H1 (cell line): Measurements from ENCODE around the gene TEX55. TPM values are rescaled to one million over a fixed set of nuclear protein-coding genes. Genes with fewer than 3 reads are reported as not detected.

Source experiments
- CTCF ChIA-PET: fragments of 300-600 bp; sonication (Branson Sonifier 250); formaldehyde crosslinking; loops from one replicate; lab custom pipeline; 2021; ENCODE audit not compliant: partially characterized antibody; lab: Charles Lee
- POLR2A ChIA-PET: fragments of 300-600 bp; sonication (Branson Sonifier 250); formaldehyde crosslinking; loops from one replicate; lab custom pipeline; 2021; ENCODE audit warnings: inconsistent platforms; ENCODE audit not compliant: partially characterized antibody; lab: Charles Lee
- DNase-seq, 2 experiments: peaks; one replicate each; pipeline versions ENCODE4 v3.0.0 to v3.0.0-alpha.2; 2010 to 2022; ENCODE audit warnings: low spot score in 2 of 2, low read depth in 1 of 2, mixed read lengths in 1 of 2
- FAIRE-seq: peaks from 2 replicates; lab custom pipeline; 2011; peaks lifted over from hg19 to GRCh38; lab: Jason Lieb, UNC
- H2AFZ ChIP-seq: 2 replicates; pipeline ENCODE4 v1.8.1; 2012; ENCODE audit warnings: low read length, inconsistent platforms
- H2AK5ac ChIP-seq: 2 replicates; pipeline ENCODE4 v1.6.1; 2013; ENCODE audit warnings: low read depth, low read length
- H2BK120ac ChIP-seq: replicated peaks from 2 replicates; pipeline ENCODE3; 2013; ENCODE audit warnings: low read depth, low read length, inconsistent platforms
- H2BK12ac ChIP-seq: 2 replicates; pipeline ENCODE4 v1.6.1; 2013; ENCODE audit warnings: low read depth, low read length
- H2BK15ac ChIP-seq: 2 replicates; pipeline ENCODE4 v1.6.1; 2013; ENCODE audit warnings: low read length
- H2BK20ac ChIP-seq: 2 replicates; pipeline ENCODE4 v1.6.1; 2013; ENCODE audit warnings: low read length
- H2BK5ac ChIP-seq: 2 replicates; pipeline ENCODE4 v1.6.1; 2013; ENCODE audit warnings: low read depth, low read length
- H3K14ac ChIP-seq: 2 replicates; pipeline ENCODE4 v1.6.1; 2013; ENCODE audit warnings: inconsistent platforms; ENCODE audit not compliant: insufficient read length
- H3K18ac ChIP-seq: 2 replicates; pipeline ENCODE4 v1.6.1; 2013; ENCODE audit warnings: low read length; ENCODE audit errors: extremely low read depth
- H3K23ac ChIP-seq: 2 replicates; pipeline ENCODE4 v1.6.1; 2013; ENCODE audit warnings: inconsistent platforms; ENCODE audit not compliant: insufficient read length
- H3K23me2 ChIP-seq: 2 replicates; pipeline ENCODE4 v1.6.1; 2013; ENCODE audit warnings: low read depth, low read length
- H3K27ac ChIP-seq: 2 replicates; pipeline ENCODE4 v1.6.1; 2011; ENCODE audit warnings: low read depth, low read length, inconsistent platforms
- H3K27me3 ChIP-seq, 4 experiments: replicated peaks in 1 of 4; 1 replicate in 1 of 4; 2 replicates in 3 of 4; pipeline versions ENCODE4 v1.6.1 to v1.8.1; 2011 to 2013; ENCODE audit warnings: low read length in 3 of 4, mild to moderate bottlenecking in 3 of 4, inconsistent platforms in 2 of 4, mixed read lengths in 2 of 4, moderate library complexity in 1 of 4; ENCODE audit not compliant: control insufficient read depth in 3 of 4, insufficient read depth in 3 of 4; ENCODE audit errors: extremely low read depth in 1 of 4
- H3K36me3 ChIP-seq, 4 experiments: 2 replicates each; pipeline versions ENCODE4 v1.6.1 to v1.8.1; 2011 to 2013; ENCODE audit warnings: mild to moderate bottlenecking in 4 of 4, low read length in 3 of 4, moderate library complexity in 2 of 4, control low read depth in 1 of 4, inconsistent platforms in 1 of 4; ENCODE audit not compliant: insufficient read depth in 4 of 4, control insufficient read depth in 2 of 4
- H3K4ac ChIP-seq: replicated peaks from 2 replicates; pipeline ENCODE3; 2013; ENCODE audit warnings: low read length, low read depth, mixed read lengths, inconsistent platforms; ENCODE audit not compliant: insufficient read length
- H3K4me1 ChIP-seq, 4 experiments: replicated peaks in 1 of 4; 1 replicate in 1 of 4; 2 replicates in 3 of 4; pipeline versions ENCODE4 v1.6.1 to v1.8.1; 2011 to 2013; ENCODE audit warnings: low read length in 3 of 4, inconsistent platforms in 2 of 4, mixed read lengths in 1 of 4; ENCODE audit not compliant: insufficient read depth in 4 of 4, control insufficient read depth in 3 of 4
- H3K4me2 ChIP-seq, 2 experiments: 2 replicates each; pipeline versions ENCODE4 v1.6.1 to v1.8.1; 2011 to 2013; ENCODE audit warnings: low read depth in 2 of 2, low read length in 2 of 2, control low read depth in 1 of 2, inconsistent platforms in 1 of 2, mild to moderate bottlenecking in 1 of 2; ENCODE audit not compliant: insufficient read depth in 1 of 2
- H3K4me3 ChIP-seq, 4 experiments: fragments of 200-600, 300-600 bp in 1 of 4; sonication (generic), shearing (Covaris generic), sonication (Bioruptor Twin) in 1 of 4; 2 replicates each; pipeline versions ENCODE4 v1.5.1 to v1.8.1; 2011 to 2016; ENCODE audit warnings: low read length in 4 of 4, low read depth in 3 of 4, control low read depth in 2 of 4, inconsistent platforms in 2 of 4, mild to moderate bottlenecking in 2 of 4, mixed read lengths in 1 of 4, moderate library complexity in 1 of 4; ENCODE audit not compliant: insufficient read depth in 2 of 4; ENCODE audit errors: extremely low read depth in 1 of 4
- H3K56ac ChIP-seq: replicated peaks from 2 replicates; pipeline ENCODE3; 2013; ENCODE audit warnings: low read depth, mild to moderate bottlenecking, mixed read lengths, low read length, inconsistent platforms; ENCODE audit not compliant: insufficient read length
- H3K79me1 ChIP-seq: 2 replicates; pipeline ENCODE4 v1.6.1; 2013; ENCODE audit warnings: low read depth, low read length, control low read depth
- H3K79me2 ChIP-seq, 2 experiments: 2 replicates each; pipeline versions ENCODE4 v1.6.1 to v1.8.1; 2012 to 2013; ENCODE audit warnings: low read length in 2 of 2, mild to moderate bottlenecking in 2 of 2, inconsistent platforms in 1 of 2; ENCODE audit not compliant: insufficient read depth in 2 of 2, control insufficient read depth in 1 of 2
- H3K9ac ChIP-seq, 4 experiments: replicated peaks in 1 of 4; 1 replicate in 1 of 4; 2 replicates in 3 of 4; pipeline versions ENCODE4 v1.6.1 to v1.8.1; 2011 to 2013; ENCODE audit warnings: low read depth in 3 of 4, low read length in 3 of 4, control low read depth in 2 of 4, mild to moderate bottlenecking in 2 of 4, moderate library complexity in 2 of 4, inconsistent platforms in 1 of 4; ENCODE audit errors: extremely low read depth in 1 of 4
- H3K9me3 ChIP-seq, 2 experiments: 2 replicates each; pipeline versions ENCODE4 v1.6.1 to v1.8.1; 2012 to 2013; ENCODE audit warnings: mild to moderate bottlenecking in 2 of 2, moderate library complexity in 2 of 2, control low read depth in 1 of 2, inconsistent platforms in 1 of 2, low read depth in 1 of 2, low read length in 1 of 2, mixed read lengths in 1 of 2; ENCODE audit not compliant: insufficient read depth in 2 of 2
- H4K20me1 ChIP-seq, 2 experiments: replicated peaks in 1 of 2; 2 replicates each; pipeline versions ENCODE3 to v1.8.1; 2011 to 2013; ENCODE audit warnings: inconsistent platforms in 2 of 2, low read length in 2 of 2, mild to moderate bottlenecking in 1 of 2; ENCODE audit not compliant: insufficient read depth in 2 of 2, control insufficient read depth in 1 of 2
- H4K5ac ChIP-seq: 2 replicates; pipeline ENCODE4 v1.6.1; 2013; ENCODE audit warnings: low read length, low read depth, mixed read lengths, inconsistent platforms; ENCODE audit not compliant: insufficient read length
- H4K8ac ChIP-seq: 2 replicates; pipeline ENCODE4 v1.8.0; 2013; ENCODE audit warnings: mild to moderate bottlenecking, moderate library complexity, low read length, inconsistent platforms; ENCODE audit not compliant: insufficient read depth; ENCODE audit errors: extremely low read depth
- H4K91ac ChIP-seq: replicated peaks from 2 replicates; pipeline ENCODE3; 2013; ENCODE audit warnings: low read length, mixed read lengths, inconsistent platforms; ENCODE audit not compliant: insufficient read length
- ASH2L ChIP-seq: fragments of 200-600, 300-600 bp; sonication (generic); IDR thresholded peaks from one replicate; pipeline ENCODE4 v1.7.1; 2017; ENCODE audit warnings: low read length
- CTBP2 ChIP-seq: IDR thresholded peaks from 2 replicates; pipeline ENCODE4 v1.7.0; 2011; ENCODE audit warnings: borderline replicate concordance, mild to moderate bottlenecking, moderate library complexity, mixed read lengths, low read length; ENCODE audit not compliant: insufficient read depth, insufficient read length
- SP2 ChIP-seq: IDR thresholded peaks from 2 replicates; pipeline ENCODE4 v1.6.1; 2012; ENCODE audit warnings: mild to moderate bottlenecking, low read length, inconsistent platforms
- SP4 ChIP-seq: IDR thresholded peaks from 2 replicates; pipeline ENCODE4 v1.6.1; 2012; ENCODE audit warnings: low read length, inconsistent platforms
- polyA plus RNA-seq, 7 experiments: library from polyadenylated mRNA; depleted of rRNA in 3 of 7; stranded (reverse) in 5 of 7; unstranded in 2 of 7; fragments of >200 nt in 5 of 7; fragments of 200-250 nt in 2 of 7; gene quantifications; 1 replicate in 5 of 7; 2 replicates in 1 of 7; 4 replicates in 1 of 7; pipeline versions ENCODE4 v1.2.1 to v1.2.3, GENCODE V29; 2011 to 2013; ENCODE audit warnings: missing spikeins in 2 of 7, mixed read lengths in 2 of 7
- total RNA-seq: library from RNA; stranded (reverse); fragmentation: NEBNext Ultra II Directional; extraction: Animal tissue kit (Norgen Biotek cat#: 25700); gene quantifications from 2 replicates; pipeline ENCODE4 v1.2.1, GENCODE V29; 2021

TEX55 gene
- total and polyA plus RNA-seq, 2 of the 8 experiments (the other 6 are each of a cell fraction or from before 2014, with no cell fraction given): not detected

GRCh38 chr3:119145128-119145499, 851 bp upstream of the TEX55 start:
- H3K56ac ChIP-seq: no peak overlapping the region

More at GRCh38 chr3:119145128-119145499, 851 bp upstream of the TEX55 start:
- Histone ChIP-seq H3K79me2 (no peaks in the 10 kb centered on the region), H3K27me3 (peaks cover 0 to 2% (median 0%) of the 10 kb centered on the region in 4 experiments; a peak in 3 of 7 replicates), H4K5ac (no peak overlapping the region), H3K4me3 (no peak overlapping the region), H3K14ac (no peak overlapping the region), H3K9me3 (peaks cover 3 to 4% of the 10 kb centered on the region in 2 experiments; a peak in 2 of 4 replicates), H4K91ac (no peak overlapping the region), H2BK12ac (no peak overlapping the region), H3K23me2 (no peaks in the 10 kb centered on the region), H3K4me1 (no peaks in the 10 kb centered on the region), H3K27ac (no peak overlapping the region), H4K20me1 (no peaks in the 10 kb centered on the region), H2BK20ac (no peak overlapping the region), H2BK15ac (no peak overlapping the region), H2AFZ (peak overlapping the region; percentile 67; the same call in 1 of the 2 replicates), H2BK5ac (no peak overlapping the region), H2AK5ac (no peak overlapping the region), H4K8ac (no peak overlapping the region), H3K18ac (no peak overlapping the region), H2BK120ac (no peak overlapping the region), H3K4me2 (no peak overlapping the region), H3K9ac (no peak overlapping the region), H3K4ac (no peak overlapping the region), H3K23ac (no peak overlapping the region), H3K36me3 (no peaks in the 10 kb centered on the region), H3K79me1 (no peaks in the 10 kb centered on the region)
- DNase-seq (no peak), FAIRE-seq (no peak)
- TF ChIP-seq CTBP2: no peak
- no peak for TF ChIP-seq ASH2L
- no peak for TF ChIP-seq SP4
- no peak for TF ChIP-seq SP2
- POLR2A ChIA-PET: no interaction called here
- CTCF ChIA-PET: interaction anchor here (0.8 to 4.1 kb wide), 9 partner anchors 10 to 351 kb away, joined by 3 to 19 read pairs (median 5); no protein-coding TSS in a partner anchor
